HepG2 (cell line): ENCODE results near the gene TOMM6. TPM values are rescaled to one million over a fixed set of nuclear protein-coding genes. Genes with fewer than 3 reads are reported as not detected.

Source experiments
- CTCF ChIP-seq: sonication (generic); formaldehyde crosslinking; IDR thresholded peaks from 2 replicates; pipeline ENCODE4 v1.5.0; 2020; ENCODE audit warnings: mild to moderate bottlenecking, missing genetic modification reagents, moderate library complexity
- HNF1A ChIP-seq, 2 experiments: sonication (generic) in 1 of 2; formaldehyde crosslinking in 1 of 2; IDR thresholded peaks; 2 replicates each; pipeline versions ENCODE4 v1.4.0 to v1.6.1; 2016 to 2020; ENCODE audit warnings: borderline replicate concordance in 1 of 2, low read depth in 1 of 2, mild to moderate bottlenecking in 1 of 2, missing genetic modification reagents in 1 of 2
- NCOR1 ChIP-seq: fragments of 200-600 bp; sonication (generic); IDR thresholded peaks from 2 replicates; pipeline ENCODE4 v1.7.0; 2017; ENCODE audit warnings: antibody characterized with exemption, low read length, borderline replicate concordance
- PRDM10 ChIP-seq: sonication (generic); formaldehyde crosslinking; IDR thresholded peaks from 2 replicates; pipeline ENCODE4 v1.4.0; 2020; ENCODE audit warnings: low read depth, missing genetic modification reagents
- REPIN1 ChIP-seq: sonication (generic); formaldehyde crosslinking; IDR thresholded peaks from 2 replicates; pipeline ENCODE4 v1.8.0; 2022; ENCODE audit warnings: missing genetic modification reagents, low read depth, mild to moderate bottlenecking, borderline replicate concordance
- RFX3 ChIP-seq: IDR thresholded peaks from 2 replicates; pipeline ENCODE4 v1.6.1; 2016; ENCODE audit warnings: missing biosample characterization, missing genetic modification reagents
- ZBTB10 ChIP-seq: sonication (generic); formaldehyde crosslinking; IDR thresholded peaks from 2 replicates; pipeline ENCODE4 v1.4.0; 2020; ENCODE audit warnings: missing genetic modification reagents, borderline replicate concordance
- ZBTB43 ChIP-seq: sonication (generic); formaldehyde crosslinking; conservative IDR thresholded peaks from 2 replicates; pipeline ENCODE4 v1.4.0; 2020; ENCODE audit warnings: missing genetic modification reagents
- ZEB1 ChIP-seq: IDR thresholded peaks from 2 replicates; pipeline ENCODE4 v1.6.1; 2012; ENCODE audit warnings: mild to moderate bottlenecking, low read depth, inconsistent platforms; ENCODE audit not compliant: insufficient replicate concordance
- ZFP37 ChIP-seq: sonication (generic); formaldehyde crosslinking; IDR thresholded peaks from 2 replicates; pipeline ENCODE4 v1.4.0; 2020; ENCODE audit warnings: missing genetic modification reagents, borderline replicate concordance
- ZNF292 ChIP-seq: sonication (generic); formaldehyde crosslinking; IDR thresholded peaks from 2 replicates; pipeline ENCODE4 v1.8.1; 2022; ENCODE audit warnings: mild to moderate bottlenecking, low read depth, missing genetic modification reagents, borderline replicate concordance
- polyA plus RNA-seq, 8 experiments: library from polyadenylated mRNA; depleted of rRNA in 3 of 8; stranded (reverse) in 7 of 8; unstranded in 1 of 8; fragments of >200 nt; fragmentation: Illumina TruSeq in 4 of 8; extraction: Trizol in 4 of 8; gene quantifications; 2 replicates each; pipeline versions ENCODE4 v1.2.1 to v1.2.3, GENCODE V29; 2011 to 2016; ENCODE audit warnings: low read depth in 4 of 8, missing spikeins in 1 of 8, mixed read lengths in 1 of 8; ENCODE audit not compliant: insufficient read depth in 1 of 8
- total RNA-seq, 5 experiments: library from RNA; depleted of rRNA; stranded (reverse); fragments of >200 nt; fragmentation: Illumina TruSeq; extraction: Trizol; gene quantifications; 2 replicates each; pipeline ENCODE4 v1.2.3, GENCODE V29; 2016; ENCODE audit warnings: low read depth in 1 of 5

TOMM6 gene
- total and polyA plus RNA-seq, 2 of the 13 experiments (the other 11 are each of a cell fraction or from before 2014, with no cell fraction given), result 320 to 321 TPM

- TF ChIP-seq CTCF (CRISPR knock-in tag), result peak; percentile 1; the same call in 1 of the 2 replicates
- TF ChIP-seq ZNF292 (CRISPR knock-in tag), result peak; percentile 52; the same call in 1 of the 2 replicates
- peak; percentile 78 for TF ChIP-seq NCOR1
- TF ChIP-seq RFX3 (CRISPR knock-in tag), result peak; percentile 63
- peak; percentile 72 for TF ChIP-seq PRDM10 (CRISPR knock-in tag)
- TF ChIP-seq HNF1A (IDR thresholded peaks at IDR 0.05; ENCODE audit: low read depth), result no peak
- TF ChIP-seq HNF1A (CRISPR knock-in tag; IDR thresholded peaks at IDR 0.05; ENCODE audit: borderline replicate concordance), result peak; percentile 39; the same call in 1 of the 2 replicates
- 0 out of 2 replicates have a peak, but pooled peaks have one; percentile 52 for TF ChIP-seq ZBTB43
- TF ChIP-seq ZFP37 (CRISPR knock-in tag), result 0 out of 2 replicates have a peak, but pooled peaks have one; percentile 52
- peak; percentile 77 for TF ChIP-seq ZEB1
- peak; percentile 84; the same call in 1 of the 2 replicates for TF ChIP-seq ZBTB10 (CRISPR knock-in tag)
- TF ChIP-seq REPIN1, result 0 out of 2 replicates have a peak, but pooled peaks have one; percentile 33
Measured at GRCh38 chr6:41768545-41769308, 18.8 kb upstream of the TOMM6 start (continued).
